Measurements from ENCODE around the gene GAL3ST3. TPM values are rescaled to one million over a fixed set of nuclear protein-coding genes. Genes with fewer than 3 reads are reported as not detected.
A peak's percentile ranks its signal among the peaks of the same experiment; 100 is the strongest.

The GAL3ST3 gene
- total RNA-seq, 1 experiment from 2014 or later: not detected

DNA sequence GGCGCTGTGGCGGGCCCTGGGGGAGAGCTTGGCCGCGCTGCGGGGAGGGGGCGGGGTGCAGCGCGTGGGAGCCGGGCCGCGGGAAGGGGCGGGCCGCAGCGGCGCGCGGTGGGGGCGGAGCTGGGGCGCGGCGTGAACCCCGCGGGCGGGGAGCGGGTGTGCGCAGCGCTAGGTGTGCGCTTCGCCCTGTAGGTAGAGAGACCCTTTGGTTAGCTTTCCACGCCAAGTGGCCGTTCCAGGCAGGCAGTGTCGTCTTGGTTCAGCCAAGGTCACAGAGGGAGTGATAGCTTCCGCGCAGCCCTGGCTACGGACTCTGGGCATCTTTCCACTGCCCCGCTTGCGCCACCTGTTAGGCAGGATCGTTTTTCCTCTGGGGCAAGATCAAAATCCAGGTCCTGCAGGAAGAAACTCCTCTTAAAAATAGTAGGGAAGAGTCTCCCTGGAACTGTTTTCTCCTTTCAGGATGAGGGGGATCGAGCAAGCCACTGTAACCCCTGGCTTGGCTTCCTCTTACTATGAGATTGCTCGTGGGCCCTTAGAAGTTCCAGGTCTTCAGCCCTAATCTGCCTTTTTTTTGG is 46.2 kb downstream of the GAL3ST3 start:
- DNase-seq (ENCODE audit: low spot score): peak; percentile 70
- in situ Hi-C loops (cut with HindIII; ENCODE audit: low sequenced_read_pairs): no loop called here

DNA sequence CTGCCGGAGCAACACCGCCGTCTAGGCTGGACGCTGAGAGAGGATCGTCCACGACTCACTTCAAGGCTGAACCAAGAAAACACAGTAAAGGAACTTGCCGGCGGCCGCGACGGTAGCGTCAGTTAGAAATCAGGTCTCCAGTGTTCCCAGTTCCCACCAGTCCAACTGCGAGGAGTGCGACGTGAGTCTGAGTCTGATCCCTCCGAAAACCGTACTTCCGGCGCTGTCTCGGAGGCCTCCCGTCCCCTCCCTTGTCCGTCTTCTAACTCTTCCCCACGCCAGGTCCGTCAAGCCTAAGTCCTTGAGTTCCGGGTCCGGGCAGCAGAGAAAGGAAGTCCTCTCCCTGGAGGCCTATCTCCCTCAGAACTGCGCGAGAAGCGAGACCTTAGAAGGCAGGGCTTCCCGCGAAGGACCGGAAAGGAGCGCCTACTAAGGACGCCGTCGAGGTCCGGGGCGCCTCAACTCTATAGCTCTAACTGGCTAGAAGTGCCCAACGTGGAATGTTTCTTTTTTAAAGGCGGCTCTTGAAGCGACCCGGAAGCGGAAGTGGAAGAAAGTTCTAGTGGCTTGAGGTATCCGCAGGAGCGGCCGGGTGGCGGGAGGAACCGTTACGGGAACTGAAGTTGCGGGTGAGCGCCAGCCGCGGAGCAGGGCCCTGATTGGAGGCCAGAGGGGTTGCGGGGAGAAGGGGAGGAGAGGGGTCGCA is 46.9 kb downstream of the GAL3ST3 start, which contains the start of the genes BANF1 and EIF1AD:
Gene BANF1 (plus strand): TSS at position 562 of the 706 bp plus-strand sequence. CDS start 748 bp downstream, outside the sequence.
Gene EIF1AD (minus strand): TSS at position 216 of the 706 bp plus-strand sequence. CDS start 1,768 bp downstream, outside the sequence.
- DNase-seq (ENCODE audit: low spot score): peak; percentile 98
- in situ Hi-C loops (cut with HindIII; ENCODE audit: low sequenced_read_pairs): no loop called here

DNA sequence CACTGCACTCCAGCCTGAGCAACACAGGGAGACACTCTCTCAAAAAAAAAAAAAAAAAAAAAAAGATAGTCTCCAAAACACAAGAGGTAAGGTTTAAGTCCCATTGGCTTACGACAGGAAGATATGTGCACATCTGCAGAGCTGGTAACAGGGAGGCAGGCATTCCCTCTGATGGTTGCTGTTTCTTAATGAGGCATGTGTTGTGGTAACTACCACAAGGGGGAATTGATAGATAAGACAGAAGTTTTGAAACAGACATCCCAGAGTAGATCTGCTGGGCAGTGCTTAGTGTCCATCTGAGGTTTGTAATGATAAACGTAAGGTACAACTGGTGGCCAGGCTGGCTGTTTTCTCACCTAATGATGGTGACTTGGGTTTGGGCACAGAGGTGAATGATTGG is 51.7 kb downstream of the GAL3ST3 start:
- in situ Hi-C loops (cut with HindIII; ENCODE audit: low sequenced_read_pairs): no loop called here
- DNase-seq (ENCODE audit: low spot score): no peak

DNA sequence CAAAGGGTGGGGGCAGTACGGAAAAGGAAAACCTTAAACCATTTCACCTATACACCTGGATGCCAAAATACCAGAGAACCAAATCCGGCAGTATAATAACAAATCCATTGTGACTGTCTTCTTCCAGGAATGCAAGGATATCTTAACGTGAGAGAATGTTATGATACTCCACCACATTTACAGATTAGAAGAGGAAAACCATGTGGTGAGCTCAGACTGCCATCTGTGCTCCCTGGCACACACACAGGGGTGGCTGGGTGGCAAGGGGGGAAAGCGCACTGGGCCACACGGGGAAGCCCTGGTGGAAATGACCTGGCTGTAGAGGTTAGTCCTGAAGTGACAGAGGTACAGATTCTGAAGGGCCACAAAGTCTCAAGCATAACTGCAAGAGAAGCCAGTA is 56.9 kb downstream of the GAL3ST3 start:
- DNase-seq (ENCODE audit: low spot score): peak; percentile 79
- in situ Hi-C loops (cut with HindIII; ENCODE audit: low sequenced_read_pairs): no loop called here

Other genes with a start within 250 kb of the GAL3ST3 start
- not detected in 2 replicates for gene SNX32, start 215.2 kb downstream of the GAL3ST3 start, total RNA-seq (2014; rRNA removed; shearing (Covaris generic))
- gene CFL1, start 191.0 kb downstream of the GAL3ST3 start, total RNA-seq (2014; rRNA removed; shearing (Covaris generic)): 1,273 and 1,592 TPM in 2 replicates
- gene MUS81, start 188.7 kb downstream of the GAL3ST3 start, total RNA-seq (2014; rRNA removed; shearing (Covaris generic)): 61.8 and 70.4 TPM in 2 replicates
- 35.8 and 38.2 TPM in 2 replicates for gene EFEMP2, start 176.4 kb downstream of the GAL3ST3 start, total RNA-seq (2014; rRNA removed; shearing (Covaris generic))
- gene CTSW, start 169.3 kb downstream of the GAL3ST3 start, total RNA-seq (2014; rRNA removed; shearing (Covaris generic)): not detected in 2 replicates
- gene FIBP, start 160.7 kb downstream of the GAL3ST3 start, total RNA-seq (2014; rRNA removed; shearing (Covaris generic)): 79.3 and 89.3 TPM in 2 replicates
- 180 and 212 TPM in 2 replicates for gene CCDC85B, start 158.5 kb downstream of the GAL3ST3 start, total RNA-seq (2014; rRNA removed; shearing (Covaris generic))
- gene FOSL1, start 148.8 kb downstream of the GAL3ST3 start, total RNA-seq (2014; rRNA removed; shearing (Covaris generic)): 23.6 and 30.8 TPM in 2 replicates
- 14.2 and 17.2 TPM in 2 replicates for gene C11orf68, start 130.1 kb downstream of the GAL3ST3 start, total RNA-seq (2014; rRNA removed; shearing (Covaris generic))
- 174 and 179 TPM in 2 replicates for gene DRAP1, start 129.7 kb downstream of the GAL3ST3 start, total RNA-seq (2014; rRNA removed; shearing (Covaris generic))
- not detected in 2 replicates for gene TSGA10IP, start 103.7 kb downstream of the GAL3ST3 start, total RNA-seq (2014; rRNA removed; shearing (Covaris generic))
- 49.0 and 73.1 TPM in 2 replicates for gene SART1, start 87.4 kb downstream of the GAL3ST3 start, total RNA-seq (2014; rRNA removed; shearing (Covaris generic))
- 15.6 and 29.9 TPM in 2 replicates for gene EIF1AD, start 47.0 kb downstream of the GAL3ST3 start, total RNA-seq (2014; rRNA removed; shearing (Covaris generic))
- 291 and 355 TPM in 2 replicates for gene BANF1, start 46.7 kb downstream of the GAL3ST3 start, total RNA-seq (2014; rRNA removed; shearing (Covaris generic))
- not detected in 2 replicates for gene CST6, start 37.2 kb downstream of the GAL3ST3 start, total RNA-seq (2014; rRNA removed; shearing (Covaris generic))
- not detected in 2 replicates for gene CATSPER1, start 22.7 kb downstream of the GAL3ST3 start, total RNA-seq (2014; rRNA removed; shearing (Covaris generic))
- gene SF3B2, start 3.2 kb upstream of the GAL3ST3 start, total RNA-seq (2014; rRNA removed; shearing (Covaris generic)): 264 TPM in 2 replicates
- gene PACS1, start 21.1 kb upstream of the GAL3ST3 start, total RNA-seq (2014; rRNA removed; shearing (Covaris generic)): 10.5 and 23.2 TPM in 2 replicates
- gene KLC2, start 208.5 kb upstream of the GAL3ST3 start, total RNA-seq (2014; rRNA removed; shearing (Covaris generic)): 17.2 and 18.3 TPM in 2 replicates
- gene RAB1B, start 219.5 kb upstream of the GAL3ST3 start, total RNA-seq (2014; rRNA removed; shearing (Covaris generic)): 67.8 and 81.8 TPM in 2 replicates
- gene CNIH2, start 229.0 kb upstream of the GAL3ST3 start, total RNA-seq (2014; rRNA removed; shearing (Covaris generic)): 4.4 and 12.4 TPM in 2 replicates
- gene YIF1A, start 240.0 kb upstream of the GAL3ST3 start, total RNA-seq (2014; rRNA removed; shearing (Covaris generic)): 106 and 113 TPM in 2 replicates
- 2.8 TPM in 1 of 2 replicates, not detected in the other for gene TMEM151A, start 242.7 kb upstream of the GAL3ST3 start, total RNA-seq (2014; rRNA removed; shearing (Covaris generic))